Esophagus muscularis mucosa (tissue), 4 donors: ENCODE results near the gene MON2. TPM values are rescaled to one million over a fixed set of nuclear protein-coding genes. Genes with fewer than 3 reads are reported as not detected.

Experiments
- DNase-seq: peaks from one replicate; pipeline ENCODE4 v3.0.0-alpha.2; 2017; ENCODE audit errors: extremely low spot score
- H3K27ac ChIP-seq, 4 donors: fragments of 200-600 bp; sonication (generic); replicated peaks in 1 of 4; 1 replicate in 3 of 4; 2 replicates in 1 of 4; pipeline ENCODE4 v1.5.1; 2016 to 2019; ENCODE audit warnings: mild to moderate bottlenecking in 1 of 4
- H3K27me3 ChIP-seq, 4 donors: fragments of 200-600 bp; sonication (generic); one replicate each; pipeline versions ENCODE4 v1.5.1 to v1.6.0; 2016 to 2019
- H3K36me3 ChIP-seq, 4 donors: fragments of 200-600 bp; sonication (generic); one replicate each; pipeline ENCODE4 v1.5.1; 2016 to 2019
- H3K4me1 ChIP-seq, 4 donors: fragments of 200-600 bp; sonication (generic); one replicate each; pipeline ENCODE4 v1.5.1; 2016 to 2019
- H3K4me3 ChIP-seq, 4 donors: fragments of 200-600 bp; sonication (generic); 1 replicate in 2 of 4; 2 replicates in 2 of 4; pipeline ENCODE4 v1.5.1; 2016 to 2019; ENCODE audit warnings: mild to moderate bottlenecking in 4 of 4, moderate library complexity in 1 of 4
- H3K9me3 ChIP-seq, 4 donors: fragments of 200-600 bp; sonication (generic); 1 replicate in 3 of 4; 2 replicates in 1 of 4; pipeline ENCODE4 v1.5.1; 2016 to 2019
- EP300 ChIP-seq: sonication (generic); formaldehyde crosslinking; IDR thresholded peaks from one replicate; pipeline ENCODE4 v1.6.1; 2017; ENCODE audit warnings: antibody characterized with exemption
- POLR2A ChIP-seq: fragments of 450-650 bp; IDR thresholded peaks from one replicate; pipeline ENCODE4 v1.6.1; 2017; ENCODE audit warnings: antibody characterized with exemption, moderate library complexity, mild to moderate bottlenecking, low read depth
- POLR2AphosphoS5 ChIP-seq, 2 donors: sonication (generic); formaldehyde crosslinking; IDR thresholded peaks; one replicate each; pipeline ENCODE4 v1.6.1; 2017; ENCODE audit warnings: antibody characterized with exemption in 2 of 2
- WGBS: methylation state at CpG from one replicate; pipeline ENCODE4 v1.1.5; 2018; 5-methylcytosine and 5-hydroxymethylcytosine counted together
- intact Hi-C: fragments of 100-400 bp; cut with DNase I; formaldehyde crosslinking; loops from one replicate; pipeline ENCODE4 v1.15.1; 2023
- total RNA-seq, 4 donors: library from RNA; depleted of rRNA; stranded (reverse); fragments of >200 nt; gene quantifications; one replicate each; pipeline versions ENCODE4 v1.1.0 to v1.2.1, GENCODE V29; 2016
- TF ChIP-seq, protein P1 (sequence below), 3 experiments: fragments of 200-600 bp in 2 of 3; fragments of 450-650 bp in 1 of 3; sonication (generic) in 2 of 3; IDR thresholded peaks; one replicate each; pipeline ENCODE4 v1.5.1; 2017 to 2019; ENCODE audit warnings: antibody characterized with exemption in 3 of 3, mild to moderate bottlenecking in 2 of 3, moderate library complexity in 1 of 3

Gene MON2
- total RNA-seq, 4 donors from 2014 or later = 21.5 to 47.3 (median 30.8) TPM

DNA sequence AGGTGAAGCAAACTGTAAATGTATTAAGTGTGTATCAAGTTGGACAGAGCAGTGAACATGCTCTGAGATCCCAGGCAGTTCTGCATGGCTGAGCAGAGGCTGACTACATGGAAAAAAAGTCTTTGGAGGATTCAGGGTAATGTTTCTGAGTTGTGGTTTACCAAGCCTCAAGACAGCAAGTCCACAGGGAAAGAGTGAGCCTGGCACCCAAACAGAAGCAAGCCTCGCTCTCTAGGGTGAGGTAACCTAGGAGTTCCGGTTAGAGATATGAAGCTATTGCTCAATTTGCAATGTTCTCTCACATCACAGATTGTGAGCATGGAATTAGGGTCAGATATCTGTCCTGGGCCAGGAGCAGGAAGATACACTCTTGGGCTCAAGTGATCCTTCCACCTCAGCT is 158.6 kb downstream of the MON2 start:
- no peaks in the 10 kb centered on the region for H3K4me1 ChIP-seq
- H3K27ac ChIP-seq = no peak overlapping the region
- H3K9me3 ChIP-seq = no peaks in the 10 kb centered on the region
- no peaks in the 10 kb centered on the region for H3K36me3 ChIP-seq
- TF ChIP-seq, protein P1, sequence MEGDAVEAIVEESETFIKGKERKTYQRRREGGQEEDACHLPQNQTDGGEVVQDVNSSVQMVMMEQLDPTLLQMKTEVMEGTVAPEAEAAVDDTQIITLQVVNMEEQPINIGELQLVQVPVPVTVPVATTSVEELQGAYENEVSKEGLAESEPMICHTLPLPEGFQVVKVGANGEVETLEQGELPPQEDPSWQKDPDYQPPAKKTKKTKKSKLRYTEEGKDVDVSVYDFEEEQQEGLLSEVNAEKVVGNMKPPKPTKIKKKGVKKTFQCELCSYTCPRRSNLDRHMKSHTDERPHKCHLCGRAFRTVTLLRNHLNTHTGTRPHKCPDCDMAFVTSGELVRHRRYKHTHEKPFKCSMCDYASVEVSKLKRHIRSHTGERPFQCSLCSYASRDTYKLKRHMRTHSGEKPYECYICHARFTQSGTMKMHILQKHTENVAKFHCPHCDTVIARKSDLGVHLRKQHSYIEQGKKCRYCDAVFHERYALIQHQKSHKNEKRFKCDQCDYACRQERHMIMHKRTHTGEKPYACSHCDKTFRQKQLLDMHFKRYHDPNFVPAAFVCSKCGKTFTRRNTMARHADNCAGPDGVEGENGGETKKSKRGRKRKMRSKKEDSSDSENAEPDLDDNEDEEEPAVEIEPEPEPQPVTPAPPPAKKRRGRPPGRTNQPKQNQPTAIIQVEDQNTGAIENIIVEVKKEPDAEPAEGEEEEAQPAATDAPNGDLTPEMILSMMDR (IDR thresholded peaks at IDR 0.05) = no peak
- H3K4me3 ChIP-seq = no peak overlapping the region
- WGBS = 69% methylated on average over 2 of the region's 2 CpGs
- intact Hi-C loops = no loop called here
- DNase-seq = peak; percentile 86
- H3K27me3 ChIP-seq = peaks cover 0 to 4% (median 0%) of the 10 kb centered on the region in 4 donors

DNA sequence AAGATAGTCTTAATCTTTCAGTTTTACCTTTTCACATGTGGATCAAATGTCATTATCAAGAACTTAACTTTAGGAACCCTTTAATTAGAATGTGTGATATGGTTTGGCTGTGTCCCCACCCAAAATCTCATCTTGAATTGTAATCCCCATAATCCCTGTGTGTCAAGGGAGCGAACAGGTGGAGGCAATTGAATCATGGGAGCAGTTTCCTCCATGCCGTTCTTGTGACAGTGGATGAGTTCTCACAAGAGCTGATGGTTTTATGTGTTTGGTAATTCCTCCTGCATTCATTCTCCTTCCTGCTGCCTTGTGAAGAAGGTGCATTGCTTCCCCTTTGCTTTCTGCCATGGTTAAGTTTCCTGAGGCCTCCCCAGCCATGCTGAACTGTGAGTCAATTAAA is 160.6 kb downstream of the MON2 start:
- H3K27ac ChIP-seq = no peak overlapping the region
- no peak overlapping the region for H3K4me3 ChIP-seq
- intact Hi-C loops = no loop called here
- TF ChIP-seq, protein P1 (IDR thresholded peaks at IDR 0.05) = no peak
- TF ChIP-seq POLR2A (no peak), POLR2AphosphoS5 (IDR thresholded peaks at IDR 0.05) (no peak), EP300 (no peak)
- DNase-seq = peak; percentile 50
- peaks cover under 1 to 10% (median 9%) of the 10 kb centered on the region in 4 donors for H3K4me1 ChIP-seq
- WGBS = 86% methylated on average over 2 of the region's 2 CpGs
- H3K27me3 ChIP-seq = peaks cover 0 to 4% (median 0%) of the 10 kb centered on the region in 4 donors
- H3K36me3 ChIP-seq = no peaks in the 10 kb centered on the region
- H3K9me3 ChIP-seq = no peaks in the 10 kb centered on the region

DNA sequence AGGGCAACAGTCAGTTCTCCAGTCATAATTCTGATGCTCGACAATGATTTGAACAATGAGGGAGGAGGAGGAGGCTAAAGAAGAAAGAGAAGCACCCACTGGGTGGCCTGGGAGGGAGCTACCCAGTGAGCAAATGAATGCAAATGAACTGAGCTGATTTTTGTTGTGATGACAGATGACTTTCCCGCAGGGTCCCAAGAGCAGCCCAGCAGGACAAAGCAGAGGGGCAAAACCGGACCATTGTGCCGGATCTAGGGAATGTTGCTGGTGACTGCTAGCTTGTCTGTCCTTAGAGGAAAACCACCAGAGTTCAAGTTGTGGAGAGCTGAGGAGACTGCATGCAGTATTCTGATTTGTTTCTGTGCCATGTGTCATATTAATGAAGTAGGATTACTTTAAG is 162.8 kb downstream of the MON2 start:
- peaks cover 0 to 4% (median 0%) of the 10 kb centered on the region in 4 donors for H3K27me3 ChIP-seq
- peaks cover 9 to 20% (median 18%) of the 10 kb centered on the region in 4 donors for H3K4me1 ChIP-seq
- no peak overlapping the region for H3K27ac ChIP-seq
- intact Hi-C loops = no loop called here
- TF ChIP-seq, protein P1 (IDR thresholded peaks at IDR 0.05) = no peak
- TF ChIP-seq POLR2A (no peak), POLR2AphosphoS5 (IDR thresholded peaks at IDR 0.05) (no peak), EP300 (no peak)
- peak; percentile 29 for DNase-seq
- no peak overlapping the region for H3K4me3 ChIP-seq
- WGBS = 79% methylated on average over 4 of the region's 4 CpGs
- no peaks in the 10 kb centered on the region for H3K9me3 ChIP-seq
- no peaks in the 10 kb centered on the region for H3K36me3 ChIP-seq

DNA sequence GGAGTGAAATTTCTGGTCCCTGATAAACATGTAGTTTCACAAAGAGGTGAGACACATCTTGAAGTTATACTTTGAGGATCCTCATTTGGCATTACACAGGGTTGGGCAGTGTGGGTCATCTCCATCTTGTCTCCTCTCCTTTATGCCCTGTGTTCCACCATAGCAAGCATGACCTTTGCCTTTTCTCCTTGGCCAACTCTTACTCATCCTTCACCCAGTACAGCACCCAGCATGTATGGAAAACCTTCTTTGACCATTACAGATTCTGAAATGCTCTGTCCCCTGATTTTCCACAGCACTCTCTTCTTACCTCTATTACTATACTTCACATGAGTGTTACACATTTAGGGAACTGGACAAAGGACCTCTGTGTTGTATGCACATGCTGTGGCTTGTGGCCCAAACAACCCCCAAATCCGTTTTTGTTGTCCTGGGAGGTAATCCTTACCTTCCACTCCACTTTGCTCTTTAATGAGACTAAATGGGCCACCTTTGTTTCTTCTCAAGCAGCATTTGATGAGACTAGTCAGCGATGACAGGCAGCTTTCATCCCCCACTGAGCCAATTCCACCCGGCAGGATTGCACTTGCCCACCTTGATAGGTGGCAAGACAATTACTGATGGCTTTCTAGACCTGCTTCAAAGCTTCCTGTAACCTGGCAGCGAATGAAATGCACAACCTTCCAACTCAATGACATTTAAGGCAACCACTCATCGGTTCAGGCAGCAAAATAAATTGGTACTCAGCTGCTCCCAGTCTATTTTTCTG is 163.5 kb downstream of the MON2 start:
- Histone ChIP-seq H3K27me3 (peaks cover 0 to 4% (median 0%) of the 10 kb centered on the region in 4 donors), H3K27ac (no peak overlapping the region), H3K36me3 (no peaks in the 10 kb centered on the region), H3K9me3 (no peaks in the 10 kb centered on the region), H3K4me1 (peaks cover 9 to 20% (median 18%) of the 10 kb centered on the region in 4 donors), H3K4me3 (no peak overlapping the region)
- intact Hi-C loops = loop anchor here (10.0 kb wide), 1 partner anchor 105 kb away; no protein-coding TSS in a partner anchor
- 88% methylated on average over 5 of the region's 5 CpGs for WGBS
- no peak for TF ChIP-seq POLR2AphosphoS5 (IDR thresholded peaks at IDR 0.05)
- TF ChIP-seq, protein P1 (IDR thresholded peaks at IDR 0.05) = no peak
- no peak for TF ChIP-seq EP300
- no peak for TF ChIP-seq POLR2A
- DNase-seq = peak; percentile 79
